GM10266 (cell line): ENCODE data around the gene FIG4.

Experiments used
- DNase-seq: peaks from one replicate; pipeline ENCODE4 v3.0.0; 2012; ENCODE audit errors: extremely low spot score
- TF ChIP-seq, protein P1 (sequence below): IDR thresholded peaks from 2 replicates; pipeline ENCODE4 v1.5.1; 2012; ENCODE audit warnings: mild to moderate bottlenecking, low read depth; ENCODE audit not compliant: control insufficient read depth, insufficient read depth; ENCODE audit errors: missing control alignments

The FIG4 gene

DNA sequence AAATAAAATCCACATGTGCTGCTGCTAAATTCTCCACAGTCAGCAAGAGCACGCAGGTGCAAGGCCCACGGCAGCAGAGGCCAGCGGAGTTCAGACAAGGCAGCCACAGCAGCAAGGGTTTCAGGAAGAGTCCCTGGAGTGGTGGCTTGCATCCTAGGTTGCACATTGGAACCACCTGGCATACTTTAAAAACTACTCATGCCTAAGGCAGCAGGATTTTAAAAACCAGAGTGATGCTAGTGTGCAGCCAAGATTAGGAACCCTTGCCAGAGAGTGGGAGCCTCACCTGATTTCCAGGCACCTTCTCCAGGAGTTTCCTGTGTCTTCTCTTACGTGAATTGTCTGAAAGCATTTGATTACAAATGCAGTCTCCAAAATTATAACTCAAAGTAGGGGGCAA is 183.0 kb downstream of the FIG4 start:
- TF ChIP-seq, protein P1, sequence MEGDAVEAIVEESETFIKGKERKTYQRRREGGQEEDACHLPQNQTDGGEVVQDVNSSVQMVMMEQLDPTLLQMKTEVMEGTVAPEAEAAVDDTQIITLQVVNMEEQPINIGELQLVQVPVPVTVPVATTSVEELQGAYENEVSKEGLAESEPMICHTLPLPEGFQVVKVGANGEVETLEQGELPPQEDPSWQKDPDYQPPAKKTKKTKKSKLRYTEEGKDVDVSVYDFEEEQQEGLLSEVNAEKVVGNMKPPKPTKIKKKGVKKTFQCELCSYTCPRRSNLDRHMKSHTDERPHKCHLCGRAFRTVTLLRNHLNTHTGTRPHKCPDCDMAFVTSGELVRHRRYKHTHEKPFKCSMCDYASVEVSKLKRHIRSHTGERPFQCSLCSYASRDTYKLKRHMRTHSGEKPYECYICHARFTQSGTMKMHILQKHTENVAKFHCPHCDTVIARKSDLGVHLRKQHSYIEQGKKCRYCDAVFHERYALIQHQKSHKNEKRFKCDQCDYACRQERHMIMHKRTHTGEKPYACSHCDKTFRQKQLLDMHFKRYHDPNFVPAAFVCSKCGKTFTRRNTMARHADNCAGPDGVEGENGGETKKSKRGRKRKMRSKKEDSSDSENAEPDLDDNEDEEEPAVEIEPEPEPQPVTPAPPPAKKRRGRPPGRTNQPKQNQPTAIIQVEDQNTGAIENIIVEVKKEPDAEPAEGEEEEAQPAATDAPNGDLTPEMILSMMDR = no peak
- DNase-seq = no peak

DNA sequence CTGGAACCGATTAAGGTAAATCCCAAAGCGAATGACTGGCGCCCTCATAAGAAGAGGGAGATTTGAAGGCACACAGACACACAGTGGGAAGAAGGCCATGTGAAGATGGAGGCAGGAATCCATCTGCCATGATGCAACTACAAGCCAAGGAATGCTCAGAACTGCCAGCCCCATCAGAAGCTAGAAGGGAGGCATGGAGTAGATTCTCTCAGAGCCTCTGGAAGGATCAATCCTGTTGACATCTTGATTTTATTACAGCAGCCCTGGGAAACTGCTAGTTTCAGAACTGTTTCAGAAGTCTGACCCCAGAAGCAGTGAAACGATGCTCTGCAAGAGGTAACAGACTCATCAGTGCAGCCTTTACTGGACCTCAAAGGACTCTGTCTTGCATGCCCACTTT is 183.5 kb downstream of the FIG4 start:
- DNase-seq = no peak
- TF ChIP-seq, protein P1 = no peak
